GM12878 (cell line): Measurements from ENCODE around the gene ABL1. TPM values are rescaled to one million over a fixed set of nuclear protein-coding genes. Genes with fewer than 3 reads are reported as not detected.

ENCODE experiments used
- ATAC-seq: fragments of 200-7000 bp; cut with Tn5 transposase; 3 replicates; pipeline ENCODE4 v1.9.1; 2020; ENCODE audit warnings: mild to moderate bottlenecking, moderate library complexity
- BruUV-seq: library from RNA; stranded (reverse); fragments of 400-500 nt; replicated peaks from 2 replicates; lab custom pipeline; 2021; lab: Mats Ljungman, UMichigan
- CTCF ChIA-PET: fragments of 300-600 bp; sonication (Branson Sonifier 250); formaldehyde crosslinking; extraction: SDS; loops from one replicate; lab custom pipeline; 2021; ENCODE audit warnings: inconsistent platforms; lab: Yijun Ruan, JAX
- POLR2A ChIA-PET: fragments of 350-600 bp; formaldehyde crosslinking; extraction: SDS; loops from one replicate; lab custom pipeline; 2021; ENCODE audit warnings: inconsistent platforms; lab: Charles Lee
- RAD21 ChIA-PET: fragments of 300-600 bp; sonication (Branson Sonifier 250); formaldehyde crosslinking; loops from one replicate; lab custom pipeline; 2023; ENCODE audit warnings: antibody characterized with exemption; ENCODE audit not compliant: unreplicated experiment; lab: Charles Lee
- SMC1A ChIA-PET: fragments of 300-600 bp; sonication (Branson Sonifier 250); formaldehyde crosslinking; loops from one replicate; lab custom pipeline; 2023; ENCODE audit not compliant: unreplicated experiment, uncharacterized antibody; lab: Charles Lee
- DNase-seq: peaks from one replicate; pipeline ENCODE4 v3.0.0-alpha.2; 2011; ENCODE audit warnings: low read depth, low spot score
- FAIRE-seq: peaks from 3 replicates; lab custom pipeline; 2011; peaks lifted over from hg19 to GRCh38; lab: Jason Lieb, UNC
- H2AFZ ChIP-seq: 2 replicates; pipeline ENCODE4 v1.6.0; 2011; ENCODE audit warnings: low read depth, low read length, control low read depth; ENCODE audit not compliant: control insufficient read depth
- H3K27ac ChIP-seq: 2 replicates; pipeline ENCODE4 v1.5.1; 2011; ENCODE audit warnings: control low read depth; ENCODE audit not compliant: control insufficient read depth, insufficient read depth
- H3K27me3 ChIP-seq, 2 experiments: replicated peaks in 1 of 2; 2 replicates each; pipeline versions ENCODE4 v1.6.0 to v1.6.1; 2011; ENCODE audit warnings: low read length in 1 of 2; ENCODE audit not compliant: control insufficient read depth in 2 of 2, insufficient read depth in 2 of 2
- H3K36me3 ChIP-seq, 2 experiments: 2 replicates each; pipeline ENCODE4 v1.5.1; 2011; ENCODE audit warnings: low read length in 1 of 2; ENCODE audit not compliant: control insufficient read depth in 2 of 2, insufficient read depth in 2 of 2
- H3K4me1 ChIP-seq: 2 replicates; pipeline ENCODE4 v1.6.1; 2011; ENCODE audit warnings: mild to moderate bottlenecking, low read length, moderate library complexity, mixed read lengths; ENCODE audit not compliant: control insufficient read depth, insufficient read depth
- H3K4me2 ChIP-seq: 2 replicates; pipeline ENCODE4 v1.6.0; 2011; ENCODE audit warnings: control low read depth; ENCODE audit not compliant: control insufficient read depth, insufficient read depth
- H3K4me3 ChIP-seq: fragments of 200-600 bp; sonication (generic); 2 replicates; pipeline ENCODE4 v1.5.1; 2016
- H3K79me2 ChIP-seq: 2 replicates; pipeline ENCODE4 v1.6.0; 2011; ENCODE audit warnings: low read length; ENCODE audit not compliant: control insufficient read depth, insufficient read depth
- H3K9ac ChIP-seq: 2 replicates; pipeline ENCODE4 v1.8.0; 2011; ENCODE audit warnings: low read length, control low read depth, mixed read lengths; ENCODE audit not compliant: control insufficient read depth, insufficient read depth
- H3K9me3 ChIP-seq: replicated peaks from 3 replicates; pipeline ENCODE4 v1.5.1; 2011; ENCODE audit warnings: mild to moderate bottlenecking, low read length; ENCODE audit not compliant: control insufficient read depth, insufficient read depth
- H4K20me1 ChIP-seq: 2 replicates; pipeline ENCODE4 v1.6.0; 2011; ENCODE audit not compliant: control insufficient read depth, insufficient read depth
- EED ChIP-seq: sonication (generic); IDR thresholded peaks from 2 replicates; pipeline ENCODE4 v1.6.1; 2016; ENCODE audit warnings: antibody characterized with exemption, low read depth
- NR2F1 ChIP-seq: fragments of 450-650 bp; conservative IDR thresholded peaks from 2 replicates; pipeline ENCODE4 v1.6.1; 2017; ENCODE audit warnings: mild to moderate bottlenecking
- WGBS: methylation state at CpG from one replicate; pipeline ENCODE4 v1.1.6; 2016; ENCODE audit warnings: low lambda C conversion rate; ENCODE audit not compliant: insufficient replicate concordance, insufficient coverage; ENCODE audit errors: missing lambda C conversion rate; 5-methylcytosine and 5-hydroxymethylcytosine counted together
- in situ Hi-C: fragments of 300-500 bp; cut with MboI; formaldehyde crosslinking; loops from 9 replicates; pipeline ENCODE4 v1.14.3; 2018; ENCODE audit warnings: mixed read lengths
- intact Hi-C: fragments of 100-400 bp; cut with micrococcal nuclease; formaldehyde crosslinking; loops from one replicate; pipeline ENCODE4 v1.14.2; 2022; ENCODE audit not compliant: unreplicated experiment
- polyA plus RNA-seq, 11 experiments: library from polyadenylated mRNA; depleted of rRNA in 4 of 11; unstranded in 6 of 11; stranded (reverse) in 5 of 11; fragments of >200 nt; fragmentation: Nextera tagmentation in 4 of 11; fragmentation: Illumina TruSeq in 1 of 11; extraction: Ambion mirVana in 4 of 11; extraction: Trizol in 1 of 11; gene quantifications; 1 replicate in 1 of 11; 2 replicates in 10 of 11; pipeline versions ENCODE4 v1.2.1 to v1.2.3, GENCODE V29; 2011 to 2016; ENCODE audit warnings: inconsistent platforms in 2 of 11, missing spikeins in 2 of 11, low read depth in 1 of 11
- total RNA-seq, 4 experiments: library from RNA; depleted of rRNA in 3 of 4; stranded (reverse); fragments of >200 nt in 3 of 4; fragmentation: Illumina TruSeq in 1 of 4; extraction: Trizol in 1 of 4; gene quantifications; 2 replicates each; pipeline versions ENCODE4 v1.2.1 to v1.2.3, GENCODE V29; 2013 to 2021
- TF ChIP-seq, protein P1 (sequence below): IDR thresholded peaks from 2 replicates; pipeline ENCODE4 v1.6.1; 2011; ENCODE audit warnings: mild to moderate bottlenecking, low read depth, low read length, moderate library complexity; ENCODE audit not compliant: insufficient replicate concordance
- TF ChIP-seq, protein P2 (sequence below): fragments of 150-350 bp; IDR thresholded peaks from 2 replicates; pipeline ENCODE4 v1.6.1; 2014; ENCODE audit warnings: mild to moderate bottlenecking, low read depth, low read length

ABL1 gene
- total and polyA plus RNA-seq, 10 of the 15 experiments (the other 5 are each of a cell fraction or from before 2014, with no cell fraction given): 0.79 to 51.5 (median 16.3) TPM

DNA sequence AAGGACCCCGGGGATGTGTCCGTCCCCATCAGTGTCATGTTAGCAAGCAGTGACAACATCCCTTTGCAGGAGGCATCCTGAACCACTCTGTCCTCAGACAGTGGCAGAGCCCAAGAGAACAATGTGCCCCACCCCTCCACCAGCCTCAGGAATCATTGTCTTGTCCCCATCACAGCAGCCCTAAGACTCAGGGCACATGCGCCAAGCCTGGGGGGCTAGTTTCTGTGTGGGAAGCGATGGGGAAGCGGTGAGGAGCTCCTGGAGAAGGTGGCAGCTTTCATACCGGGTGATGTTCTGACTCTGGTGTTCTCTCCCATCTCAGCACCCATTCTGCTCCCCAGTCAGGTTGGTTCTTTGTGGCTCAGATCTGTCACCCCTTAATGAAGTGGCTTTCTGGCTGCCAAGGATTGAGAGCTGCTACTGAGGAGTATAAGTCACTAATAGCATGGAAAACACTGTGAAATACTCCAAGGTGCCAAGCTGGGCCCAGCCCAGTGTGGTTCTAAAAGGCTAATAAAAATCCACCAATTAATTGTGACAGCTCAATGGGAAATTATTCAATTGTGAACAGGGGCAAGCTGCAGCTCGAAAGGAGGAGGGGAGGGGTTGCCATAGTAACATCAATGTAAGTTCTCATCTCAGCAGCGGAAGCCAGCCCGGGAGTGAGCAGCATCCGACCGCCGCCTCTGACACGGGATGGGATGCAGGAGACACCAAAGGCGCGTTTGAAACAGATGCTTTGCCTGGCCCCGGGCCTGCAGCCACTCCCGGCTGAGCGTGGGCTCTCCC lies 56.8 kb downstream of the ABL1 start:
- H3K9ac ChIP-seq: no peak overlapping the region
- ATAC-seq (no peak), FAIRE-seq (no peak), DNase-seq (no peak)
- intact Hi-C loops (no loop called here), in situ Hi-C loops (no loop called here)
- TF ChIP-seq, protein P1, sequence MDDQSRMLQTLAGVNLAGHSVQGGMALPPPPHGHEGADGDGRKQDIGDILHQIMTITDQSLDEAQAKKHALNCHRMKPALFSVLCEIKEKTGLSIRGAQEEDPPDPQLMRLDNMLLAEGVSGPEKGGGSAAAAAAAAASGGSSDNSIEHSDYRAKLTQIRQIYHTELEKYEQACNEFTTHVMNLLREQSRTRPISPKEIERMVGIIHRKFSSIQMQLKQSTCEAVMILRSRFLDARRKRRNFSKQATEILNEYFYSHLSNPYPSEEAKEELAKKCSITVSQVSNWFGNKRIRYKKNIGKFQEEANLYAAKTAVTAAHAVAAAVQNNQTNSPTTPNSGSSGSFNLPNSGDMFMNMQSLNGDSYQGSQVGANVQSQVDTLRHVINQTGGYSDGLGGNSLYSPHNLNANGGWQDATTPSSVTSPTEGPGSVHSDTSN: no peak
- TF ChIP-seq, protein P2, sequence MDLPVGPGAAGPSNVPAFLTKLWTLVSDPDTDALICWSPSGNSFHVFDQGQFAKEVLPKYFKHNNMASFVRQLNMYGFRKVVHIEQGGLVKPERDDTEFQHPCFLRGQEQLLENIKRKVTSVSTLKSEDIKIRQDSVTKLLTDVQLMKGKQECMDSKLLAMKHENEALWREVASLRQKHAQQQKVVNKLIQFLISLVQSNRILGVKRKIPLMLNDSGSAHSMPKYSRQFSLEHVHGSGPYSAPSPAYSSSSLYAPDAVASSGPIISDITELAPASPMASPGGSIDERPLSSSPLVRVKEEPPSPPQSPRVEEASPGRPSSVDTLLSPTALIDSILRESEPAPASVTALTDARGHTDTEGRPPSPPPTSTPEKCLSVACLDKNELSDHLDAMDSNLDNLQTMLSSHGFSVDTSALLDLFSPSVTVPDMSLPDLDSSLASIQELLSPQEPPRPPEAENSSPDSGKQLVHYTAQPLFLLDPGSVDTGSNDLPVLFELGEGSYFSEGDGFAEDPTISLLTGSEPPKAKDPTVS: no peak
- no peak for TF ChIP-seq EED
- no peak for TF ChIP-seq NR2F1
- H3K9me3 ChIP-seq: no peaks in the 10 kb centered on the region
- POLR2A ChIA-PET: no interaction called here
- no peaks in the 10 kb centered on the region for H3K4me1 ChIP-seq
- WGBS: 94% methylated on average over 18 of the region's 18 CpGs
- H3K4me2 ChIP-seq: no peak overlapping the region
- peaks cover 4 to 6% of the 10 kb centered on the region in 2 experiments for H3K36me3 ChIP-seq
- H3K79me2 ChIP-seq: no peaks in the 10 kb centered on the region
- H2AFZ ChIP-seq: no peak overlapping the region
- no peaks in the 10 kb centered on the region for H3K27me3 ChIP-seq
- H3K27ac ChIP-seq: no peak overlapping the region
- H3K4me3 ChIP-seq: no peak overlapping the region
- no TSS peak for BruUV-seq
- CTCF ChIA-PET: interaction anchor here (0.8 kb wide), 2 partner anchors 22 to 136 kb away, joined by 3 to 5 read pairs; no protein-coding TSS in a partner anchor
- H4K20me1 ChIP-seq: no peaks in the 10 kb centered on the region
- SMC1A ChIA-PET: no interaction called here
- RAD21 ChIA-PET: interaction anchor here (1.0 kb wide), 1 partner anchor 22 kb away, joined by 3 read pairs; no protein-coding TSS in a partner anchor
